Suppressor macrophage treated with lipopolysaccharide for 4 hours (primary cell): ENCODE measurements around the gene ABCA2.

Experiments
- DNase-seq: peaks from one replicate; pipeline ENCODE4 v3.0.0-alpha.2; 2020

ABCA2 gene

DNA sequence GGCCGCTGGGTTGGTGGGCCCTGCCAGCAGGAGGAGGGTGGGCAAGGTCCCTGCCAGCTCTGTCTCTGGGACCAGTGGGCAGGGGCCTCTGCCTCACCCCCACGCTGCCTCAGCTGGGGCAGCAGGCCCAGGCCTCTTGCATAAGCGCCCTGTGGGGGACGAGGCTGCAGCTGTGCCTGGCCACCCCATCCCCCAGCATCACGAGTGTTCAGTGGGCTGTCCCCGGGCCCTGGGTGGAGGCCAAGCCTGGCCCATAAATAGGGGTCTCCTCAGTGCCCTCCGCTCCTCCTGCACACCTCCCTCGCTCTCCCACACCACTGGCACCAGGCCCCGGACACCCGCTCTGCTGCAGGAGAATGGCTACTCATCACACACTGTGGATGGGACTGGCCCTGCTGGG lies 50.8 kb downstream of the ABCA2 start, which contains the start of gene PTGDS:
PTGDS (plus strand) TSS at position 282 of the 400 bp plus-strand sequence; CDS start at position 357, 75 bp downstream.
- DNase-seq, result no peak

DNA sequence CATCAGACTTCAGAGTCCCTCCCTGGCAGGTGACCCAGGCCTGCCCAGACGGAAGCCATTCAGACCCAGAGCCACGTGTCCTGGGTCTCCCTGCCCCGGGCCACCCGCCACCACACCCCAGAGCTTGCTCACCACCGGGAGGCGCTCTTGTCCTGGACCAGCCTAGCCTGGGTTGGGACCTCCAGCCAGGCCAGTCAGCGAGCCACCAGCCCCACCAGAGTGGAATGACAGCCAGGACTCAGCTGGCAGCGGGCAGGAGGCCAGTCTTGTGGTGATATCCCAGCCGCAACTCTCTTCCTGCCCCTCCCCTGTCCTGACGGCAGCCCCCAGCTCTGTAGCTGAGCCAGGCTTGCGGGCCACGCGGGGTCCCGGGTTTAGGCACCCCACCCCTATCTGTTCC lies 52.4 kb downstream of the ABCA2 start:
- peak; percentile 37 for DNase-seq

DNA sequence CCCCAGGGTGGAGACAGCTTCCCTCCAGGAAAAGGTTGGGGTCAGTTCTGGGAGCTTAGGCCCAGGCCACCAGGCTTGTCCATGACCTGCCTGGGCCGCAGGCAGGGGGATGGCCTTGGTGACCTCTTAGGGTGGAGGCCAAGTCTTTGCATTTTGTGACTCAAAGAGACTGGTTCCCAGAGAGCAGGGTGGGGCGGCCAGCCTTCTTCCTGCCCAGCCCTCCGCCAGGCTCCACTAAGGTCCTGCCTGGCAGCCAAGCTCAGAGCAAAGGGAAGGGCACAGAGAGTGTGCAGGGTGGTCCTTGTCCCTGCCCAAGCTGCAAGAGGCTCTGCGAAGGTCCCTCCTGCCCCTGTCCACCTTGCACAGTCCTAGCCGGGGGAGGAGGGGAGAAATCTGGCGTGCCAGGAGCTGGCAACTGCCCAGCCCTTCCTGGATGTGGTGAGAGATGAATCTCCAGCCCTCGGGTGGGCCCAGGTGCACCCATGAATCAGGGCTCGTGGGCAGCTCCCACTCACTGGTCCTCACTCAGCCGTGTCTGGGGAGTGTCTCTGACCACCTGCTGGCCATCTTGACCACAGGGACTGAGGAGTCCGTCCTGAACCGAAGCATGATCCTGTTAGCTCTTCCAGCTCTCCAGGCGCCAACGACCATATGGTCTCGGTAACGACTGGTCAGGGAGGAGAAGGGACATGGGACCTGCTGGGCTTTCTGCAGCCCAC lies 53.1 kb downstream of the ABCA2 start:
- DNase-seq, result no peak

DNA sequence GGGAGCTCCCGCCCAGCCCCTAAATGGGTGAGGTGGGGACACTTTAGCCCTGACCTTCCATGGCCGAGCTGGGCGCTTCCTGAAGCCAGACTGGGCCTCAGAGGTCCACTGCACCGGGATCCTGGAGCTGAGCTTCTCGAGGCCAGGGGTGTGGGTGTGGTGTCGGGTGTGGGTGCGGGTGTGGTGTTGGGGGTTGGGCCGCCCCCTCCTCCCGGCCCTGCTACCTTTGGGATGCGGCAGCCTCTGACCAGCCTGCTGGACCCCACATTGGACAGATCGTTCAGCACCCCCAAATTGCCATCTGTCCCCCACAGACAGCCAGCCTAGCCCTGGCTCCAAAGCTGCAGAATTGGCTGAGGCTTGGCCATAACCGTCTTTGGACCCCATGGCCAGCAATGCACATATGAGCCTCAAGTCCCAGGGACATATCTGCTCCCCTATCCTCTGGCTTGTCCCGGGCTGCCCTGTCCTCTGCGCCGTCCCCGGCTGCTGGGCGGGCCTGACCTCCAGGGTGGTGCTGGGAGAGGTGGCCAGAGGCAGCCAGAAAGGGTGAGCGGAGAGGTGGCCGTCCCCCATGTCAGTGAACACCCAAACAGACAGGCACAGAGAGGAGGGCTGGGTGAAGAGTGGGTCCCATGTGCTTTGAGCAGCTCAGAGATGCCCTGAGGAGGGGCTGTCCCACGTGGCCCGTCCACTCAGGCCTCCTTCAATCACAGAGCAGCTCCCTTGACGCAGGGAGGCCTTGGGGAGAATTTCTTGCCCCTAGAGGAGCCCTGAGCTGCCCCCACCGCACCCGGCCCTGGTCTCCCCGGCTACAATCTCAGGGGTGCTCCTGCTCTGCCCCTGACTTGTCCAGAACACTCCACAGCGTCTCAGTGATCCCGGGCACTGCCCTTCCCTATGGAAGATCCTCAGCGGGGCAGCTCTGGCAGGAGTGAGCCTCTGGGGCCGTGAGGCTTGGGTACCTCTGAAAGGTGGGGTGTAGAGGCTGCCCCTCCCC lies 54.1 kb downstream of the ABCA2 start:
- DNase-seq, result no peak

DNA sequence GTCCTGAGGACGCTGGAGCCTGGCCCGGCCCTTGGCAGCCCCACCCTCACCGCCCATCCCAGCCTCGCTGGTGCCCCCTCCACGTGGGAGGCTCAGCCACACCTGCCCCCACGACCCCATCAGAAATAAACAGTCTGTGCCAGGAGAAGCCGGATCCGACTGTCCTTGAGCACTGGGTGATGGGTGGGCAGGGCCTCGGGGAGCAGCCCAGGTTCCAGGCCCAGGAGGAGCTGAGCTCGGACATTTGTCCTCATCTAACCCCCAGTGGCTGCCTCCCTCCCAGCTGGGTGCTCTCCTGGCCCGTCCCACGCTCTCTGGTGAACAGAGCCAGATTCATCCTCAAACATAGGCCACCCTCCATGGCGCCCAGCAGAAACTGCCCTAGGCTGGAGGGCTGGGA lies 55.3 kb downstream of the ABCA2 start:
- no peak for DNase-seq

DNA sequence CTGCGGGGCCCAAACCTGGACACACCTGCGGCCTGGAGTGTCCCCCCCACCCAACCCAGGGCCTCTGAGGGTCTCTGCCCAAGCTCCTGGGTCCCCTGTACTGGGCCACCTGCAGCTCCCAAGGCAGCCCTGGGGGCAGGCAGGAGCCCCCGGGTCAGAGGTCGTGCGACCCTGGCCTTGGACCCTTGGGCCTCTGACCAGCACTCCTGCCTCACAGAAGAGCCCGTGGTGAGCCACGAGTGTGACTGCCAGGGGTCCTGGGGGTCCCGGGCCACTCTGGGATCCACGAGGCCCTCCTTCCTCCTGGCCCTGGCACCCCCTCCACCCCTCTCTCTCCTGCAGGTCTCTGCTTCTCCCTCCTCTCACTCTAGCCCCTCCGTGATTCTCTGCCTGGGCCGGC lies 55.7 kb downstream of the ABCA2 start:
- no peak for DNase-seq

DNA sequence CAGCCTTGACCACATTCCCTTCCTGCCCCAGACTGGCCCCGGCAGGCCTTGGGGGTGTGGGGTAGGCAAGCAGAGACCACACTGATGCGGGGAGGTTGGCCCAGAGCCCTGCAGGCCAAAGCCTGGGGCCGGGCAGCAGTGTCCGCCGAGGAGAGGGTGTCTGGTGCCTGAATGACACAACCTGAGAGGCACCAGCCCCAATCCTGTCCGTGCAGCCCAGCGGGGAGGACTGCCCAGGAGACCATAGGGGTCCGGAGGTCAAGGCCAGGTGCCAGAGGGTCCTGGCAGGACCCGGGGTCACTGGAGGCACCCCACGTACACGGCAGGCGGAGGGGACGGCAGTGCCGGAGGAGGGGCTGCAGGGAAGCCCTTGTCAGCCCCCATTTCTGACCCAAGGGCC lies 56.3 kb downstream of the ABCA2 start:
- DNase-seq, result no peak

DNA sequence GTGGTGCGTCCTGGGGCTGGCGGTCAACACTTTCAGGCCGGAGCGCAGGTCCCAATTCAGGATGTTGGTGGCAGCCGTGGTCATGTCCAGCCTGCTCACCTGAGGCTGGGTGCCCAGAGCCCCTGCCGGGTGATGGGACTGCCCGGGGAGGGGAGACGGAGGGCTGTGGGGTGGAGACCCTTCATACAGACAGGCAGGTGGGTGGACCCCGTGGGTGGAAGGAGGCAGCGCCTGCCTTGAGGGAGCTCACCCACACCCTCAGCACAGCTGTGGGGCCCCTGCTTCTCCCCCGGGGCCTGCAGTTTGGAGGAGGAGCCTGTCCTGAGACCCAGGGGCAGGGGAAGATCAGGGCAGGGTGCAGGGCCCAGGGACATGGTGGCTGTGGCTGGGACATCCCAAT lies 57.7 kb downstream of the ABCA2 start:
- no peak for DNase-seq

DNA sequence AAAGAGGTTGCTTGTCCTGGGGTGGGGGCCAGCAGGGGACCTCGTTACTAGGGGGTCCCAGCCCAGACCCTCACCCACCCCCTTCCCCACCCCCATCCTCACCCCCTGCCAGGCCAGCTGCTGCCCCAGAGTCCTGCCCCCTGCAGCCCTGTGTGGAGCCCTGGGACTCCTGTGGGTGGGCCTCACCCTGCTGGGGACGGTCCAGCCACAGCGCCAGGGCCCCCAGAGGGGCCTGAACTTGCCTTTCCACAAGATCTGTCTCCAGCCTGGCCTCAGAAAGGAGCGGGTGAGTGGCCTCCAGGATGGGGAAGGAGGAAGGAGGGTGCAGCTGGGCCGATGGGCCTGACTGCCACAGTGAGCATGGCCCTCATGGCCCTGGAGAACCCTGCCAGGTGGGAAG lies 58.3 kb downstream of the ABCA2 start:
- no peak for DNase-seq

DNA sequence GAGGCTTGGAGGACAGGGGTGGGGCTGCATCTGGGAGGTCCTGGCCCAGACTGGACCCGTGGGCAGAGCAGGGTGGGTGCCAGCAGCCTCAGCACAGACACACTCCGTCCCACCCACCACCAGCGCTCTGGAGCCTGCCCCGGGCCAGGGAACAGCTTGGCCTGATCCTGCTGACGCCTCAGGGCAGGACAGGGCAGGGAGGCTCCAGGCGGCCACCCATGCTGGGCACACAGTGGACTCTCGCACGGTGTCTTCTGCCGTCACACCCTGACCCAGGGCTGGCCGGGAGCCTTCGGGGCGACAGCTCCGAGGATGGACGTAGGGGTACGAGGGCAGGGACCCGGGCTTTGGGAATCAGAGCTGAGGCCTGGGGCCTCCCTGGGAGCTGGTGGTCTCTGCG lies 58.9 kb downstream of the ABCA2 start:
- DNase-seq, result no peak

DNA sequence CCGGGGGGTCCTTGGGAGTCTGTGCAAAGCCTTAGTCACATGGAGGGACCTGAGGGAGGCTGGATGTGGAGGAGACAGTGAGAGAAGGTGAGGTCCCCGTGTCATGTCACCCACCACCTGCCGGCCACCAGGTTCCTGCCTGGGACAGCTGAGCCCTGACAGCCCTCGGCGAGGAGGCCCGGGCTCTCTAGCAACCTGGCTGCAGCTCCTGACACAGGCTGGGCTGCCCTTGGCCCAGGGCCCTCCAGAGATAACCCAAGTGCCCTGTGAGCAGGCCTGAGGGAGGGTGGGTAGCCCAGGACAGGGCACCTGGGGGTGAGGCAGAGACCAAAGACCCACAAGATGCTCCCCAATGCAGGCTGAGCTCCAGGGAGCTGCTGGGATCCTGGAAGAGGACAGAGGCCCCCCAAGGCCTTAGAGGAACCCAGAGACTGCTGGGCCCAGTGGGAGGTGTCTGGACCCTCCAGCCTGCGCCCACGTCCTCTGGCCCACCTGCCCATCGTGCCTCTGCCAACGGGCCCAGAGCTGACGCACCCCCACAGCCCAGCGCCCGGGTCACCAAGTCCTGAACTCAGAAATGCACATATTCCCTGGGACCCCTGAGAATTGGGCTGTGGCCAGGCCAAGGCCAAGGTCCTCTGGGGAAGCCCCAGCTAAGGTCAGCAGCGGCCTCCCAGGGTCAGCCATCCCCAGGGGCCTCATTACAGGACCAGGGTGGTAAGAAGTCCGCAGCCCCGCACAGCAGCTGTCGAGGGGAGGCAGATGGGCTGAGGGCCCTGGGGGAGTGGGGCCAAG lies 59.5 kb downstream of the ABCA2 start:
- no peak for DNase-seq

DNA sequence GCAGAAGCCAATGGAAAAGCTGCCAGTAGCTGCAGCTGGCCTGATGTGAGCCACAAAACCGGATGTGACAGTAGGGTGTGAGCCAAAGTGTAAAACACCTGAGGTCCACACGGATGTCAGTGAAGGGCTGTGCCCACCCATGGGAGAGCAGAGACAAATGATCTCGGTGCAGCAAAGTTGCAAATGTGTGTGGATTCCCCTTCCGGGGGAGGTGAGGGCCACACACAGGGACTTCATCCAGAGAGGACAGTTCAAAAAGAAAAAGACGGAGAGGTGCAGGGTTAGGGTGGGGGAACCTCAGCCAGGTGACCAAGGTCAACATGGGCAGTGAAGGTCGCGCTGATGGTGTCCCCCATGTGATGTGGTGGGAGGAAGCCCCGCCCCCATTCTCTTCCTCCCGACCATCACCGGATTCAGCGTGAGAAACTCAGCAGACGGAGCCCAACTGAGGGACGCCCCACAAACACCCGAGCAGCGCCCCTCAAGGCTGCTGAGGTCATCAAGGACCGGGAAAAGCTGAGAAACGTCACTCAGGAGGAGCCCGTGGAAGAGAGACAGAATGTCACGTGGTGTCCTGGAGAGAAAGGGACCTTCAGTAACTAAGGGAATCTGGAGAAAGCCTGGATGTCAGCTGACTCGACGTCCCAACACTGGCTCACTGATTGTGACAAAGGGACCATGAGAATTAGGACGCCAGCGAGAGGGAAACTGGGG lies 62.1 kb downstream of the ABCA2 start:
- DNase-seq, result peak; percentile 61

DNA sequence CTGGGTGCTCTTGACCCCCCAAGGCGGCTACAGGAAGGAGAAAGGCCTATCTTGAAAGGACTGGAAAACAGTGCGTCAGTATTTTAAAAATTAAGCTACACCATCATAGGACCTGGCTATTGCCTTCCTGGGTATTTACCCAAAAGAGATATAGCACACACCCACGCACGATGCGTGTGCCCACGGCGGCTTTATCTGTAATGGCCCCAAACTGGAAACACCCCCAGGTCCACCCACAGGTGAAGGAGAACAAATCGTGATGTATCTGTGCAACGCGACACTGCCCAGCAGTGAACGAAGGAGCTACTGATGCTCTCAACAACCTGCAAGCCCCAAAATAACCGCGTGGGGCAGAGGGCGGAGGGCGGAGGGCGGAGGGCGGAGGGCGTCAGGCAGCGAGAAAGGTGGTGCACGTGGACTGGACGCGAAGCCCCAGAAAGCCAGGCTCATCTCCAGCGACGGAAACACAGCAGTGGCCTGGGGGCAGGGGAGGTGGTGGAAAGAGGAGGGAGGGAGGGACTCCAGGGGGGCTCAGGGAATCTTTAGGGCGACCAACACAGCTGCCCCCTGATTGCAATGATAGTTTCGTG lies 63.1 kb downstream of the ABCA2 start:
- DNase-seq, result no peak

DNA sequence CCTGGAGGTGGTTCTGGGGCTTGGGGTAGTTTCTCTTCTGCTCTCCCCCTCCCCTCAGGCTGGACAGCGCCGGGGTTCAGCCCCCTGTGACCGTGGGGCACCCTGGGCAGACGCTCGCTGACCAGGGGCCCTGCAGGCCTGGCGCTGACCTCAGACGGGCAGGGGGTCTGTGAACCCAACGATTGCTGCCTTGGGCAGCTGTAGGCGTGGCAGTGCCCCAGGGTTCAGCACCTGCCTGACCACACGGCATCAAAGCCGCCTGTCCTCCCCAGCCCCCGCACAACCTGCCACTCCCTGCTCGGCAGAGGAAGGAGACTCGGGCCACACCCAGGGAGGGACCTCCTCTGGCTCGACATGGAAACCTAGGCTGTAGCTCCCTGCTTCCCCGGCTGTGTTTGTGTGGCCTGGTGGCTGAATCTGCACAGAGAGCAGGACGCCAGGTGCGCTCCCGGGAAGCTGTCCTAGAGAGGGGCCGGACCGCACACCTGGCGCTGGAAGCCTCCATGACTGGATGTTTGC lies 63.8 kb downstream of the ABCA2 start:
- no peak for DNase-seq

DNA sequence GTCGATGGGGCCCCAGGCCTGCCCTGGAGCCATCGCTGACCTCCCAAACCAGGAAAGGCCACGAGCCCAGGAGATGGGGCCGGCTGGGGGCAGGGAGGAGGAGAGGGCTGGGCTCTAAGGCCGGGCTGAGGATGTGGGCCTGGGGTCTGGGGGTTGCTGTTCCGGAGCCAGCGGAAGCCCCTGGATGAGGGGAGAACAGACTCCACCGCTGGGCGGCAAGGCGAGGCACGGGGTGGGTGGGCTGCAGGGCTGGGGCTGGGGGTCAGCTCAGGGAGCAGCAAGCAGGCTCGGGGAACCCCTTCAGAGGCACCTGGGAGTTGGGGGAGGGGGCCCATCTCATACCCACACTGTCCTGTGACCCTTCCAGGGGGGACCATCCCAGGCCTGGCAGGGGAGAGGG lies 64.3 kb downstream of the ABCA2 start:
- no peak for DNase-seq

DNA sequence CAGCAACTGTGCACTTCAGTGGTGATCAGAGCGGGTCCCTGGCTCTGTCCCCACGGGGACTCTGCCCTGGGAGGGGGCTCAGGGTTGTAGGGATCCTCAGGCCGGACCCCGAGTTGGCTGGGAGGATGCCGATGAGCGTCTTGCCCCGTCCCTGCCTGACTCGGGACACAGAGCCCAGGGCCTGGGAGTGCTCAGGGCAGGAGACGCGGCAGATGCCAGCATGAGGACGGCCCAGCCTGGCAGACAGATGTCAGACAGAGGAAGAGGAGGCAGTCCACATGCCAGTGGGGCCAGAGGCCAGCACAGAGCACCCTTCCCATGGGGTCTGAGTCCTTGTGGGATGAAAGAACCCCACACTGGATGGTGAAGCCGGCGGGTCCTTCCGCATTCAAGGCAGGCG lies 64.7 kb downstream of the ABCA2 start:
- DNase-seq, result no peak

DNA sequence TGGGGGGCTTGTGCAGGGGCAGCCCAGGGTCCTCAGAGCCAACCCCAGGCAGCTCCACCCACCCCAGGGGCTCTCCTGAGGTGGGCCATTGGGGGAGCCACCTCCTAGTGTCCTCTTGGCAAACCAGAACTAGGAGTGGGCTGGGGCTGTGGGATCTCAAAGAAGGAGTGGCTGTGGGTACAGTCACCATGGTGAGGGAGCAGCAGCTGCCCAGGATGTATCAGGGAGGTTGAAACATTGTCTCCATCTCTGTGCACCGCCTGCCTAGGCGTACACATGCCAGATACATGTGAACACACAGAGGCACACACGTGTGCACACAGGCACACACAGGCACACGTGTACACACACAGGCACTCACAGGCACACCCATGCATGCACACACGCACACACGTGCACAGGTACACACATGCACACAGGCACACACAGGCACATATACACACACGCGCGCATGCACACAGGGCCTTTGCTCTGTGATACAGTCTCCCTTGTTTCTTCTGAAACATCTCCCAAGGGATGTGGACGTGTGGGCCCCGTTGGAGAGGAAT lies 65.3 kb downstream of the ABCA2 start:
- DNase-seq, result no peak

DNA sequence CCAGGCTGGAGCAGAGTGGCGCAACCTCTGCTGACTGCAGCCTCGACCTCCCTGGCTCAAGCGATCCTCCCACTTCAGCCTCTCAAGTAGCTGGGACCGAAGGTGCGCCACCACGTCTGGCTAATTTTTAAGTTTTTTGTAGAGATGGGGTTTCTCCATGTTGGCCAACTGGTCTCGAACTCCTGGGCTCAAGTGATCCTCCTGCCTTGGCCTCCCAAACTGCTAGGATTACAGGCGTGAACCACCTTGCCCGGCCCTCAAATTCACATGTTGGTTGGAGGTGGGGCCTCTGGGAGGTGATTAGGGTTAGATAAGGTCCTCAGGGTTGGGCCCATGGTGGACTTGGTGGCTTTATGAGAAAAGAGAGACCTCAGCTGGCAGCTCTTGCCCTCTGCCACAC lies 65.9 kb downstream of the ABCA2 start:
- no peak for DNase-seq

DNA sequence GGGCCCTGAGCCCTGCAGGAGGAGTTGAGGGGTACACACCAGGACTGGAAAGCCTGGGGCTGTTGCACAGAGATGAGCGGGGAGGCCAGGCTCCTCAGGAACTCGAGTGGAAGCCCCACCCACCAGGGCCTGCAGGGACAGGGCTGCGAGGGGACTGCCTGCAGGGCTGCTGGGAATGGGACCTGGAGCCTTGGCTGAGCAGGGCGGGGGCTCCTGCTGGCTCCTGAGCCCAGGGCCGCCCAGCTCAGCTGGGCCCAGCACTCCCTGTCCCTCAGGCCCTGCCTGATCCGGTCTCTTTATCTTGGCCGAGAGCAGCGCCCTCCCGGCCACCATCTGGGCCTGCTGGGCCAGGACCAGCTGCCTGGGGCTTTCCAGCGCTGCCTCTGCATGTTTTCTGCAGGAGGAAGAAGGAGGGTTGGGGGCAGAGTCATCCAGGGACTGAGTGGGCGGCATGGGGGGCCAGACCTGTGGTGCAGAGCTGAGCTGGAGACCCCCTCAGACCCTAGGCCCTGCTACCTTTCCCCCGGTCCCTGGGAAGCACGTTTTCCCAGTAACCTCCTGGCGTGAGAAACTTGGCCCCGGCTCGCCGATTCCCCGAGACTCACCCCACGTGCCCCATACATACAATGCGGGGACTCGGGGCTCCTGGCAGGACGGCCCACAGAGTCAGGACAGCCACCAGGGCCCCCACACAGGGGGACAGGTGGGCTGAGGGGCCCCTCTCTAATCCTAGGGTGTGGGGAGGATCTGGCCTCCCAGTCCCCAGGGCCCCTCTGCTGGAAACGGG lies 66.6 kb downstream of the ABCA2 start:
- no peak for DNase-seq

DNA sequence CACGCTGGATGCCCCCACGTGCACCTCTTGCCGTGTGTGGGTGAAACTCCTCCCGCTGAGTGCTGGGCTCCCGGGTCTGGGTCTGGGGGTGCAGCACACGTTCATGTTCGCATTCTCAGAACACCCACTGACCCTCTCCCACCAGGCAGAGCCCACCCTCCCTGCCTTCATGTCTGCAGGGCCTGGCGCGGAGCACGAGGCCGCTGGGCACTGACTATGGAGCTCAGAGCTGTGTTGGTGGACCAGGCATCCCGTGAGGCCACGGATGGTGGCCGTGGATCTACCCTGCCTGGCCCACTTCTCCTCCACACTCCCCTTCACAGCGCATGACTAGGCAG lies 67.1 kb downstream of the ABCA2 start:
- no peak for DNase-seq
